Non-pigmented ciliary epithelial cell (primary cell): ENCODE results near the gene CCDC85B.

Experiments
- DNase-seq: peaks from one replicate; pipeline ENCODE4 v3.0.0-alpha.2; 2010; ENCODE audit warnings: low read depth

CCDC85B gene

DNA sequence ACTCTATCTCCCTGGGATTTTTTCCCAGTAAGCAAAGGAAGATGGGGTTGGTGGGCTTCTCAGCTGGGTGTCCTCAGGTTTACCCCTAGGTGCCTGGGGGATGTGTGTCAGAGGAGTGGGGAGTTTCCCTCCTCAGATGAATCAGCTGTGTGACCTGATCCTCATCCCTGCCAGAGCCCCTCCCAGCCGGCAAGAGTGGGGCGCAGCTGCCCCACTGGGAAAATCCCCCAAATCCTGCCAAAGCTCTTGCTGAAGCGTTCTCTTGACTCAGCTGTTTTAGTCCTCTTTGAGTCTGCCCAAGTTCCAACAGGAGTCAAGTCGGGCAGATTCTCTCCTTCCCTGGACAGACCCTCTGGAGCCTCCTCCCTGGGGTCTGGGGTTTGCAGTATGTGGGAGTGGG is 22.4 kb downstream of the CCDC85B start:
- no peak for DNase-seq

DNA sequence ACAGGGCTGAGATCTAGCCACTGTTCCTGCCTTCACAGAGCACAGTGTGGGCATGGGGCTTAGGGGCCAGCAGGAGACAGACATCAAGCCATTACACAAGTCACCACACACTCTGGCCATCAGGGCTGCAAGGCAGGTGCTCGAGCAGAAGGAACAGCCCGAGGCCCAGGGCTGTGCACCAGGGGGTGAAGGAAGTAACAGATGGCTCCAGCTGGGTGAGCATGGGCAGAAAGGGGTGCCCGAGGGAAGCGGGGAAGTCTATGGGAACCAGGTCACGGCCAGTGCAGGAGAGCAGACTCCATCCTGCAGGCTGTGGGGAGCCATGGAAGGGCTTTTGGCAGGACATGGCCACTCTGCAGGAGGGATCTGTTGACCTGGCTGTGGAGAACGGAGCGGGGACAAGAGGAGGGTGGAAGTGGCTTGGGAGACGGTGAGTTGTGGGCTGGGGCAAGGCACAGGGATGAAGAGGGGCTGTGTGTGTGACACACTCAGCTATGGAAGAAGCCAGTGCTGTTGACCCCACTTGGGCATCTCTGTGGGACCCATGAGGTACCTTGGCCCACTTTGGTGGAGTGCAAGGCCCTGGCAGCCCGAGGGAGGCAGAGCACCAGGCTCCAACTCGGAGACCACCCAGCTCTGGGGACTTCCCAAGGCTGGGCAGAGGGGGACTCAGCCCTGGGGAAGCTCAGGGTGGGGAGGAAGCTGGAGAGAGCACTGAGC is 24.8 kb downstream of the CCDC85B start:
- DNase-seq, result no peak

DNA sequence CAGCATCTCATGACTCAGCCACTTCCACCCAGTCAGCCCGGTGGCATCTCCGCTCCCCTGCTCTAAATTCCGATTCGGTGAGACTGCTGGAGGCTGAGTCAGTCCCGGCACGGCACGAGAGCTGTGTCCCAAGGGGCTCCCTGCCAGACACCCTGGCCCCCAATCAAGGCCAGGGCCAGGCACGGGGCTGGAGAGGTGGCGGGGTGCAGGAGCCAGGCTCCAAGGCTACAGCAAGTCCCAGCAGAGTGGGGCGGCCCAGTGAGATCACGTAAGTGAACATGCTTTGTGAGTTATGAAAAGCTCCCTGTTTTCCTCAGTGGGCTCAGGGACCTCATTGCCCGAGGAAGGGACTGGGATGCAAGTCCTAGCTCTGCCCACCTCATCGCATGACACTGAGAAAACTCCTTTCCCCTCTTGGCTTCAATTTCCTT is 25.4 kb downstream of the CCDC85B start:
- DNase-seq, result peak; percentile 89

DNA sequence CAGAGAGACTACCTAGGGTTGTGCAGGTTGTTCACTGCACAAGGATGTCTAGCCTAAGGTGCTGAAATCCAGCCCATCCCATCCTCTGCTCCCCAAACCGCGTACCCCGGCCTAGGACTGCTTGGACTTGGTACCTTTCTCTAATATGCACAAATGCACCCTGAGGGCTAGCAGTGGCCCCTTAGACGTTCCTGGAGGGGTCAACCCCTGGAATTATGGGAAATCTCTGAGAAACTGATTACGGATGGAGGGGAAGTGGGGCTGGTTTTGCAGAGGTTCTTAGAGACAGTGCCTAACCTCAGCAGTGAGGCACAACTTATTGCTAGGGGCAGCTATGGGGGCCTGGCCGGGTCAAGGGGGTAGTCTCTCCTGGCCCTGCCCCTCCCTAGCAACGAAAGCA is 25.9 kb downstream of the CCDC85B start:
- DNase-seq, result no peak

DNA sequence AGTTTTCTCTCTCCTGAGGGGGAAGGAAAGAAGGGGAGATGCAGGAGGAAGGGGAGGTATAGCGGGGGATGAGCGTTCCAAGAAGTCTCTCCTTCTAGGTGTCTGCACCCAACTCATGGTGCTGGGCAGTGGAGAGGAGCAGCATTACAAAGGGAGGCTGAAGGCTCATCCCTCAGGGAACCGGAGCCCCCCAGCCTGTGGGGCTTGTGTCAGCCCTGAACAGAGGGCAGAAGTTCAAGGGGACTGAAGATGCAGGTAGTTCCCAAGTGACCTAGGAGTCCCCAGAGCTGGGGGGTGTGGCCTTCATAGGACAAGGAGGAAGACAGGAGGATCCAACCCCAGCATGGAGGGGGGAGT is 26.6 kb downstream of the CCDC85B start:
- DNase-seq, result no peak

DNA sequence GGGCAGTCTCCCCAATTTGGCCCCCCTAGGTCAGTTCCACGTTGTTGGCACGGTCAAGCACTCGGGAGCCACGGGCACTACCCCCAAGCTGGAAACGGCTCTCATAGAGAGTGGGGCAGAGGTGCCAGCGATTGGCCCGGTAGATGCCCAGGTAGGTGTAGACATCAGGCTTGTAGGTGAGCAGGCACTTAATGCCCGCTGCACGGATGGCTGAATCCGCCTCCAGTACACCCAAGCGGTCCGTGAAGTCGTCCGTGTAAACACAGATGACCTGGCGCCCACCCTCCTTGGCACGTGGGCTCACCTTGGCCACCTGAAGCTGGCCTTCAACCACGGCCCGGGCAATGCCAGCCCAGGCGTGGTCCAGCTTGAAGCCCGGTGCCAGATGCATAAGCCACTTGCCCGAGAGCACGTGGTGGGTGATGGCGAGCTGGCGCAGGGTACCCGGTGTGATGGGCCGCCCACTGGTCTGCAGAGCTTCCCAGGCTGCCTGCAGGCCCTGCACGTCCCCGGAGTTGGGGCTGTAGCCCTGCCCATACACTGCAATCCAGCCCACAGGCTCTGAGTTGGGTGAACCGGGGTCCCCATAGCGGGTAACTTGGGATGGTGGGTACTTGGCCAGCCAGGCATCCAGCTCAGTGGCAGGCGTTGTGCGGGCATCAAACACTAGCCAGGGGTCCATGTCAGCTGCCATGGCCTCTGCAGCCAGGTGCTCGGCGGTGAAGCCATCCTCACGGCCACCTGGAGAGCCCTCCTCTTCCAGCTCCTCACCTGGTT is 27.1 kb downstream of the CCDC85B start:
- no peak for DNase-seq

DNA sequence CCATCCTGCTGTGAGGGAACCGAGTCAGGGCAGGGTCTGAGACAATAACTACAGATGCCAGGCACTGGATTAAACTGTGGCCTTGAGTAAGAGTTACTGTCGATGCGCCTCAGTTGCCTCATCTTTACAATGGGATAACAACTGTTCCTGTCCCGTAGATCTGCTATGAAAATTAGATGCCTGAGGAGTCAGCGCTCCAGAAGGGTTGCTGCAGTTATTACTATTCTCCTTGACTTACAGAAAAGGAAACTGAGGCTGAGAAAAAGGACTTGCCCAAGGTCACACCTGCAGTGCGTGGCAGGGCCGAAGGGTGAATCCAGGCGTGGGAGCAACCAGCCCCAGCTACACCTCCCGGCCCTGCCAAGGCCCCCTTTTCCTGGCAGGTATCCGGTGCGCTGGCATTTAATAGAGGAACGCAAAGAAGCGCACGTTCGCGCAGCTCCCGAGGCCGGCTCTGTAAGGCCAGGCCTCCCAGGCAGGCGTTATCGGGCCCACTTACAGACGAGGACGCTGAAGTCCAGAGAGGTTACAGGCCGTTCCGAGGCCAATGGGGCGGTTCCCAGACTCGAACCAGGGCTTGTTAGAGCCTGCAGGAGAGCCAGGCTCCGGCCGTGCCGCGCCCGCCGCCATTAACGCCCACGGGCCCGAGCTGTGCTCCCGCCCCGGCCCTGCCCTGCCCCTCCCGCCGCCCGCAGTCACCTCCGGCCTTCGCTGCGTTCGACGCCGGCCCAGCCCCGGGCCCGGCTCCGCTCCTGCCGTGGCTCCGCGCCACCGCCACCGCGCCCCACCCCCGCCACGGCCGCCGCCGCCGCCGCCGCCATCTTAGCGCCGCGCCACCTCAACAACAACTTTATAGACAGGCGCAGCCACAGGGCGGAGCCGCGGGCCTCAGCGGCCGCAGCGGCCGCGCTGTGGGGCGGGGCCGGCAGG is 28.0 kb downstream of the CCDC85B start, which contains the start of gene C11orf68:
Gene C11orf68, minus strand, starts transcription at position 852 of the 930 bp plus-strand sequence. Its CDS starts 31 bp downstream, at position 821.
- no peak for DNase-seq

DNA sequence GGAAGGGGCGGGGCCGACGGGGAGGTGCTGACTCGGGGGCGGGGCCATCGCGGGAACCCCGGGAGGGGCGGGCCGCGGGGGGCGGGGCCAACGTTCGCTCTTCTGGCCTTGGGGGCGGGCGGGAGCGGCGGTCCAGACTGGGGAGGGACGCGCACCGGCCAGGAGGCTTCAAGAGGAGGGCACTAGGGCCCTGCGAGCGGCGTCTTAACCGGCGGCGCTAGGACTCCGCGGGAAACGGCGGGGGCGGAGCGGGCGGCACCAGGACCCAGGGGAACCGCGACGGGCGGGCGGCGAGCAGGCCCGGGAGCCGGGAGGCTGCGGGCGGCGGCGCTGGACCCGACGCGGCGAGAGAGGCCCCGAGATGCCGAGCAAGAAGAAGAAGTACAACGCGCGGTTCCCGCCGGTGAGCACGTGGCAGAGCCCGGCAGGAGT is 28.7 kb downstream of the CCDC85B start, which contains the start of gene DRAP1:
Gene DRAP1, plus strand, starts transcription at position 286 of the 432 bp plus-strand sequence. Its CDS starts 76 bp downstream, at position 362.
- peak; percentile 84 for DNase-seq

DNA sequence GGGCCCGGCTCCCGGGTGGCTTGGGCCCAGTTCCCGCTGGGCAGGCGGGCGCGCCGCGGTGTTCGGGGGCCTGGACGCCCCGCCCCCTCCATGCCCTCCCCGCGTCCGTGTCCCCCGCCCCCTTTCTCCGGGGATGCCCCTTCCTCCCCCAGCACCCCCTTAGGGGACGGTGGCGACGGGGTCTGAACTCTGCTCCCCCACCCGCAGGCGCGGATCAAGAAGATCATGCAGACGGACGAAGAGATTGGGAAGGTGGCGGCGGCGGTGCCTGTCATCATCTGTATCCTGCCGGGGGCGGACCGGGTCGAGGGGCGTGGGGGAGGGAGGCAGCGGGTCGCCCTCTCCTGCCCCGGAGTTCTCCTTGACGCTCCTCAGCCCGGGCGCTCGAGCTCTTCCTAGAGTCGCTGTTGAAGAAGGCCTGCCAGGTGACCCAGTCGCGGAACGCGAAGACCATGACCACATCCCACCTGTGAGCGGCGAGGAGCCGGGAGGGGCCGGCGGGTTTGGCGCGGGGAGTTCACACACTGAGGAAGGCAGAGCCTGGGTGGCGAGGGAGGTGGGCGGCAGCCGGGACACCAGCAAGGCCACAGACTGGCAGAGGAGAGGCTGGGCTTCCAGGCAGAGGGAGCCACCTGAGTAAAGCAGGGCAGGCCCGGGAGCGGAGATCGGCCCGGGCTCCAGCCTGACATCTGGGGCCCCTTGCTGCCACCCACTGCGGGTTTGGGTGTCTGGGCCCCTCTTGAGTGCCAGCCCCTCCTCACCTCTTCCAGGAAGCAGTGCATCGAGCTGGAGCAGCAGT is 29.3 kb downstream of the CCDC85B start:
- no peak for DNase-seq

DNA sequence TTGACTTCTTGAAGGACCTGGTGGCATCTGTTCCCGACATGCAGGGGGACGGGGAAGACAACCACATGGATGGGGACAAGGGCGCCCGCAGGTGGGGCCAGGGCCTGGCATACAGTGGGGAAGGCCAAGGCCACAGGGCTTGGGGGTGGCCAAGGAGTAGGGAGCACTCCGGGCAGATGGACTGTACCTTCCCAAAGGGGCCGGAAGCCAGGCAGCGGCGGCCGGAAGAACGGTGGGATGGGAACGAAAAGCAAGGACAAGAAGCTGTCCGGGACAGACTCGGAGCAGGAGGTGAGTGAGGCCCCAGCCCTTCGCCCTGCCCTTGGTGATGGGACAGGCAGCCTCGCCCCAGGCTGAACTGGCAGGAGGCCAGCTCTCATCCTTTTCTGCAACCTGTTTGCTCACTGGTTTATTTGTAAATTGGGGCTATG is 29.9 kb downstream of the CCDC85B start:
- no peak for DNase-seq

DNA sequence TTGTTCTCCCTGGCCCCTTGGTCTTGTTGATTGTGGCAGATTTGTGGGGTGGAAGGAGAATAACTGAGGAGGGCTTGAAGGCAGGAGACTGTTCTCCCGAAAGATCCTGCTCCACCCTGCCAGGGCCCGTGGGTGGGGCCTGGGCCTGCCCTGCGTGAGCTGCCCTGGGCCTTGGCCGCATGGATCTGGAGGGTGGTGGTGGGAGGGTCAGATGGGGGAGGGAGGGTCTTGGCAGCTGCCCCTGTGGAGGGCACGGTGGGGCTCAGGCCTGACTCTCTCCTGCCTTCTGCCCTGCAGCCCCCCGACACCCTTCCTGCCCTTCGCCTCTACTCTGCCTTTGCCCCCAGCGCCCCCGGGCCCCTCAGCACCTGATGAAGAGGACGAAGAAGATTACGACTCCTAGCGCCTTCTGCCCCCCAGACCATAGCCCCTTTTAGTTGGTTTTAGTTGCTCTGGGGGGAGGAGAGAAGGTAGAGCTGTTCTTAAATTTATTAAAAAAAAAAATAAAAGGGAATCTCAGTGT is 30.6 kb downstream of the CCDC85B start:
- DNase-seq, result no peak

DNA sequence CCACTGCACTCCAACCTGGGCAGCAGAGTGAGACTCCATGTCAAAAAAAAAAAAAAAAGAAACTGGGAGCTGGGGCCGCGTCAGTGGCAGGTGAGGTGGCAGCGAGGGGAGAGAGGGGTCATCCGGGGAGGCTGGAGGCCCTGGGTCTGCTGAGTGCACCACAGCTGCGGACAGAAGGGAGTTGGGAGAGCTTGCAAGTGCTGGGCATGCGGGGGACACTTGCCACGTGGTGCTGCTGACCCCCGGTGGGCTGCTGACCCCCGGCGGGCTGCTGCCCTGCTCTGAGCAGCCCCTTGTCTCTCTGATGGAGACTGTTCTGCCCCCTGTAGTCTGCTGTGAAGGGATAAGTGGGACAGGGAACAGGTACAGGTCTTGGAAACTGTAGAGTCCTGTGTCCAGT is 31.4 kb downstream of the CCDC85B start:
- no peak for DNase-seq

DNA sequence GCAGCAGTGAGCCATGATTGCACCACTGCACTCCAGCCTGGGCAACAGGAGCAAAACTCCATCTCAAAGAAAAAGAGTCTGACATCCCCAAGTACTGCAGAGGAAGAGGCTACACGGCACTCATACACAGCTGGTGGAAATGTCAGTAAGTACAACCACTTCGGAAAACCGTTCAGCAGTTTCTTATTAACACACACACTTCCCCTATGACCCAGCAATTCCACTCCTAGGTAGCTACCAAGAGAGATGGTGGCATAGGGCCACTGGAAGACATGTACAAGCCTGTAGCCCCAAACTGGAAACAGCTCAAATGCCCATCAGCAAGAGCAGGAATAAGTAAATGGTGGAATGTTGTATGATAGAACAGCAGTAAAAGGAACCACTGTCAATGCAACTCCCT is 32.1 kb downstream of the CCDC85B start:
- DNase-seq, result no peak

DNA sequence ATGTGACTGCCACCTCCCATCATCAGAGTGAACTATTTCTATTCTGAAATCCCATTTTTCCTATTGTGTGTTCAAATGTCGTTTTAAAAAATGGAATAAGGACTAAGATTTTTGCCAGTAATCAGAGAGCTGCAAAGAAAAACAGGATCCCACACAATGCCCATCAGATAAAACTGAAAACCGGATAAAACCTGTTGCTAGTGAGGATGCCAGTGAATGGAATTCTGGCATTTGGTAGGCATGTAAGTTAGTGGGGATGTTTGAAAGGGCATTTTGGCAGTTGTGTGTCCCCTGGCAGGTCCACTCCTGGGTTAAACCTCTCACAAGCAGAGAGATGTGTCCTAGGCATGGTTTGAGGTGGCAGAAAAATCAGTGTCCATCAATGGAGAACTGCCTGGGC is 34.9 kb downstream of the CCDC85B start:
- no peak for DNase-seq

DNA sequence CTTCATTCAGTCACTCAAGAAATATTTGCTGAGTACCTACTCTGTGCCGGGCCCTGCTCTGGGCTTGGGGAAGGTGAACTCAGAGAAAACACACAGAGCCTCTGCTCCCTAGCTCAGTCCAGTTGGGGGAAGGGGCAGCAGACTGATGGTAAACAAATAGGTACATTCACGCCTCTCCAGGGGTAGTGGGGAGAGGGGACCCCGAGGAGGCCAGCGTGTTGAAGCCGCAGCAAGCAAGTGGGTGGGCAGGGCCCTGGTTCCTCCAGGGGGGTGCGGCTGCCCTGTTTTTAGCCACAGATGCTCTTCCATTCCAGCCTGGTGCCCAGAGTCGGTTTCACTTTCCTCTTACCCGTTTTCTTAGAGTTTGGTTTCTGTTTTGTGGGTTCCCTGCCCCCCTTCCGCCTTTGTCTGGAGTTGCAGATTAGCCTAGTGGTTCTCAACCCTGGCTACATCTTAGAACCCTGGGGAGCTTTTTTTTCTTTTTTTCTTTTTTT is 37.5 kb downstream of the CCDC85B start:
- DNase-seq, result no peak

DNA sequence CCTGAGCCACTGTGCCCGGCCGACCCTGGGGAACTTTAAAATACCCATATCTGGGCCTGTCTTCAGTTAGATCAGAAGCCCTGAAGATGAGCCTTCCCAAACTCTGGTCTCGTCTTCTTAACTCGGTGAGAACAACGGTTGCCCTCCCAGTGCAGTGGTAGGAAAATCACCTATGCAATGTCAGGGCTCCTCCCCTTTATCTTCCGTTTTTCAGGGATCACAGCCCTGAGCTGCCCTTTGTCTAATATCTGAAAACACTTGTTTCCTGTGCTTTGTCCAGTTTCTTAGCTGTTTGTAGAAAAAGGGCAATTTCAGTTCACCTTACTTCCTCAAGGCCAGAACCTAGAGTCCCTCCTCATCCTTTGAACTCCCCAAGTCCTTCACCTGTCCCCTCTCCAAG is 38.2 kb downstream of the CCDC85B start:
- no peak for DNase-seq

DNA sequence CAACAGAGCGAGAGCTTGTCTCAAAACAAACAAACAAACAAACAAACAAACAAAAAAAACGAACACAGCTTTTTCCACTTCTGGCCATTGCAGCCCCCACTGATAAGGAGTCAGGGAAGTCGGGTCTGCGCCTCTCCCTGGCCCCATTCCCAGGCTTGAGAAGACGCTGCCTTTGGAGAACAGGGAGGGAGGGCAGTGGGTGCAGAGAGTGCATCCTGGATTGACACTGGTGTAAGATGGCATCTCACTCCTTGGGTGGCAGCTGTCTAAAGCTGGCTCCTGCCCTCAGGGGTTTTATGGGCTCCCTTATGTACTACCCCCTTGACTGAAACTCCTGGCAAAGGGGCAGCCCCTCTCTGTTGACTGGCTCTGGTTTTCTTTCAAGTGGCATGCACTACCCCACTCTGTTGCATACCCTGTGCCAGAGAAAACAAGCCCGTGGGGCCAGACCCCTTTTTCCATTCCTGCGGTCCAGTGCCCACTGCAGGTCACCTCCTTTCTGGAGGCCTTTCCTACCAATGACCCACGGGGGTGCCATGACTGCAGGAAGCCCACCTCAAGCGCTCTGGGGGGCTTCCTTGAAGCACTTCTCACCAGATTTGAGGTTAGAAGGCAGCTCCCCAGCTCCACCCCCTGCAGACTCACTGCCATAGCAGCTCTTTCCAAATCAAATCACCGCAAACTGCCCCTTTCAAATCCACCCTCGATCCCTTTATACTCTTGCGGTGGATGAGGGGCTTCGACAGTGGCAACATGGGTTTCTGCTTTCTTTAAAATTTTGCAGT is 41.5 kb downstream of the CCDC85B start:
- DNase-seq, result no peak

DNA sequence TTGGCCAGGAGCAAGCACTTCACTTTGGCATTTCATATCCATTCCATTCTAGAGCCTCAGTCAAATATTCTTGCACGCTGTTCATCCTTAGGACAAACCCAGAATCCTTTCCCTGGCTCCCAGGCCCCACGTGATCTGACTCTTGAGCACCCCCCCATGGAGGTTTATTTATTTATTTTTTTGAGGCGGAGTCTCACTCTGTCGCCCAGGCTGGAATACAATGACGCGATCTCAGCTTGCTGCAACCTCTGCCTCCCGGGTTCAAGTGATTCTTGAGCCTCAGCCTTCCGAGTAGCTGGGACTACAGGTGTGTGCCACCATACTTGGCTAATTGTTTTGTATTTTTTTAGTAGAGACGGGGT is 42.1 kb downstream of the CCDC85B start:
- no peak for DNase-seq

DNA sequence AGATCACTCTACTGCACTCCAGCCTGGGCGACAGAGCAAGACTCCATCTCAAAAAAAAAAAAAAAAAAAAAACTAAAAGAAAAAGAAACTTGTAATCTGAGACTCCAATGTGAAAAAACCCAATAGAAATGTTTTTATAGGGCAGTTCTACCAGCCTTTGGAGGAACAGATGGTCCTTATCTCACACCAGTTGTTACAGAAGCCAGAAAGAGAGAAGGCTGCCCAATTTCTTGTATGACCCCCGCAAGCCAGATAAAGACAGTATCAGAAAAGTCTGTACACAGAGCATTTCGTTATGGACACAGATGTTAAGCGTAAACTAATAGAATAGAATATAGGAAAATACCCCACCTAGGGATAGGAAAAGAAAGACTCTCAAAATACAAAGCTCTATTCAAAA is 43.5 kb downstream of the CCDC85B start:
- DNase-seq, result no peak

DNA sequence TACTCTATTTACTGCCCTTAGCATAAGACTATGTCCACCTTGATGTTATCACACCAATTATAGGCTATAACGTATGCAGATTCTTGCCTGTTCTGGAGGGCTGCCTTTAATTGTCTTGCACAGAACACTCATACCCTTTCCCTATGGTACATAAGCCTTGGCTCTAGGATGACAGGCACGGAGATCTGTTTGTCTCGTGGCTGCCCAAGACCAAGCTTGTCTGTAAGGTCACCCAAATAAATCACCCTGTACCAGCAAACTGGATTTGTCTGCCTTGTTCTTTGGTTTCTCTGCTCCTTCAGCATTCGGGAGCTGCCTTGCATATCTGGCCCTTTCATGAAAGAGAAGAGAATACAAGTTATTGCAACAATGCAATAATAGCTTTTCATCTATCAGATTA is 47.3 kb downstream of the CCDC85B start:
- DNase-seq, result no peak
